Activated B cell treated with CpG ODN at 0.5 μM for 24 hours (primary cell): ENCODE measurements around the gene C2orf42. TPM values are rescaled to one million over a fixed set of nuclear protein-coding genes. Genes with fewer than 3 reads are reported as not detected.
A peak's percentile ranks its signal among the peaks of the same experiment; 100 is the strongest.
"Not testable (repeated sequence)": the region's sequence is repeated elsewhere in the genome, so short reads cannot be mapped to it uniquely, and the experiment has no call there.

Source experiments
- ATAC-seq: fragments of 200-7000 bp; cut with Tn5 transposase; one replicate; pipeline ENCODE4 v1.10.0; 2021; ENCODE audit warnings: low read depth, mild to moderate bottlenecking, moderate library complexity
- CTCF ChIA-PET: fragments of 350-600 bp; sonication (Branson Sonifier 250); formaldehyde crosslinking; loops from one replicate; lab custom pipeline; 2021; ENCODE audit warnings: antibody characterized with exemption; lab: Charles Lee
- POLR2A ChIA-PET: fragments of 350-600 bp; sonication (Branson Sonifier 250); formaldehyde crosslinking; loops from one replicate; lab custom pipeline; 2021; ENCODE audit warnings: antibody characterized with exemption; lab: Charles Lee
- DNase-seq: peaks from one replicate; pipeline ENCODE4 v3.0.0; 2022
- H3K27ac Mint-ChIP-seq: one replicate; pipeline ENCODE4 v1.8.0; 2020; ENCODE audit warnings: mixed read lengths
- H3K27me3 Mint-ChIP-seq: one replicate; pipeline ENCODE4 v1.8.0; 2021; ENCODE audit warnings: mixed read lengths
- H3K36me3 Mint-ChIP-seq: one replicate; pipeline ENCODE4 v1.8.0; 2021; ENCODE audit warnings: low read depth, mixed read lengths
- H3K4me1 Mint-ChIP-seq: one replicate; pipeline ENCODE4 v1.8.0; 2021; ENCODE audit warnings: mixed read lengths
- H3K4me3 Mint-ChIP-seq: one replicate; pipeline ENCODE4 v1.8.0; 2020; ENCODE audit warnings: mild to moderate bottlenecking, mixed read lengths
- H3K9me3 Mint-ChIP-seq: one replicate; pipeline ENCODE4 v1.8.0; 2020; ENCODE audit warnings: mixed read lengths
- CTCF ChIP-seq: fragments of 200-600 bp; IDR thresholded peaks from one replicate; pipeline ENCODE4 v1.8.0; 2022; ENCODE audit warnings: antibody characterized with exemption, mild to moderate bottlenecking
- intact Hi-C: fragments of 100-400 bp; cut with micrococcal nuclease; formaldehyde crosslinking; loops from one replicate; pipeline ENCODE4 v1.15.1; 2024
- total RNA-seq: library from RNA; stranded (reverse); gene quantifications from 2 replicates; pipeline ENCODE4 v1.2.3, GENCODE V29; 2022

C2orf42 gene
- total RNA-seq, 1 donor from 2014 or later: 34.8 TPM

GRCh38 chr2:70192516-70192915, 1.7 kb upstream of the C2orf42 start:
- TF ChIP-seq CTCF: no peak
- no peaks in the 10 kb centered on the region for H3K9me3 Mint-ChIP-seq
- no peaks in the 10 kb centered on the region for H3K27me3 Mint-ChIP-seq
- CTCF ChIA-PET: no interaction called here
- H3K36me3 Mint-ChIP-seq: peaks cover 11% of the 10 kb centered on the region
- ATAC-seq: no peak
- POLR2A ChIA-PET: interaction anchor here (1.4 to 4.0 kb wide), 4 partner anchors 50 to 756 kb away, joined by 3 to 82 read pairs (median 22); partner anchors contain the start of genes NFU1, PCBP1 and TIA1
- DNase-seq: no peak
- intact Hi-C loops: no loop called here
- peaks cover 17% of the 10 kb centered on the region for H3K4me1 Mint-ChIP-seq
- no peak overlapping the region for H3K27ac Mint-ChIP-seq
- no peak overlapping the region for H3K4me3 Mint-ChIP-seq

- DNase-seq (no peak), ATAC-seq (no peak)
- Mint-ChIP-seq H3K9me3 (no peaks in the 10 kb centered on the region), H3K27ac (peak overlapping the region; percentile 100), H3K36me3 (peaks cover 11% of the 10 kb centered on the region), H3K27me3 (no peaks in the 10 kb centered on the region), H3K4me1 (peaks cover 17% of the 10 kb centered on the region), H3K4me3 (peak overlapping the region; percentile 98)
- no peak for TF ChIP-seq CTCF
- intact Hi-C loops: loop anchor here (1.0 to 2.0 kb wide), 4 partner anchors 57 to 547 kb away; partner anchors contain the start of genes PCYOX1 and TIA1
- ChIA-PET CTCF (interaction anchor here (0.8 to 1.7 kb wide), 8 partner anchors 10 to 279 kb away, joined by 3 to 6 read pairs (median 4); partner anchors contain the start of genes MXD1 and SNRPG), POLR2A (interaction anchor here (0.6 to 4.0 kb wide), 47 partner anchors 7 to 1140 kb away, joined by 3 to 125 read pairs (median 4); partner anchors contain the start of genes FAM136A, GMCL1, MXD1 and NFU1)
Measured at GRCh38 chr2:70191244-70191735, 471 bp upstream of the C2orf42 start.

GRCh38 chr2:70188460-70188859, 2.4 kb downstream of the C2orf42 start:
- Mint-ChIP-seq H3K27ac (peak overlapping the region; percentile 13), H3K9me3 (no peaks in the 10 kb centered on the region), H3K4me1 (peaks cover 17% of the 10 kb centered on the region), H3K27me3 (no peaks in the 10 kb centered on the region), H3K36me3 (peaks cover 11% of the 10 kb centered on the region), H3K4me3 (no peak overlapping the region)
- intact Hi-C loops: no loop called here
- DNase-seq: no peak
- CTCF ChIA-PET: no interaction called here
- no peak for ATAC-seq
- POLR2A ChIA-PET: interaction anchor here (0.7 to 4.0 kb wide), 6 partner anchors 55 to 511 kb away, joined by 3 to 125 read pairs (median 7); partner anchors contain the start of genes MXD1, PCBP1 and SNRPG
- TF ChIP-seq CTCF: no peak

- H3K9me3 Mint-ChIP-seq, intact Hi-C loops, H3K4me3 Mint-ChIP-seq, CTCF ChIA-PET, H3K27me3 Mint-ChIP-seq, ATAC-seq, DNase-seq, H3K27ac Mint-ChIP-seq: not testable (repeated sequence)
- Mint-ChIP-seq H3K4me1 (peaks cover 20% of the 10 kb centered on the region), H3K36me3 (peaks cover 18% of the 10 kb centered on the region)
- POLR2A ChIA-PET: interaction anchor here (0.6 to 1.5 kb wide), 2 partner anchors 34 to 44 kb away, joined by 4 to 7 read pairs; no protein-coding TSS in a partner anchor
Measured at GRCh38 chr2:70187170-70187569, 3.6 kb downstream of the C2orf42 start.

- intact Hi-C loops: no loop called here
- POLR2A ChIA-PET: interaction anchor here (0.7 to 3.8 kb wide), 4 partner anchors 8 to 268 kb away, joined by 3 to 51 read pairs (median 4); partner anchors contain the start of genes C2orf42 and MXD1
- H3K4me3 Mint-ChIP-seq: no peak overlapping the region
Measured at GRCh38 chr2:70182689-70183088, 8.1 kb downstream of the C2orf42 start.

More at GRCh38 chr2:70182689-70183088, 8.1 kb downstream of the C2orf42 start:
- CTCF ChIA-PET: no interaction called here
- ATAC-seq (no peak), DNase-seq (no peak)
- Mint-ChIP-seq H3K9me3 (no peaks in the 10 kb centered on the region), H3K4me1 (peaks cover 15% of the 10 kb centered on the region), H3K27me3 (no peaks in the 10 kb centered on the region), H3K36me3 (peaks cover 28% of the 10 kb centered on the region), H3K27ac (no peak overlapping the region)
- TF ChIP-seq CTCF: no peak
